Testis (tissue), 2 donors: ENCODE data around the gene C2orf81.
"Not testable (repeated sequence)": the region's sequence is repeated elsewhere in the genome, so short reads cannot be mapped to it uniquely, and the experiment has no call there.

Source experiments
- POLR2A ChIP-seq: fragments of 450-650 bp; IDR thresholded peaks from one replicate; pipeline ENCODE4 v1.6.1; 2017; ENCODE audit warnings: antibody characterized with exemption, mild to moderate bottlenecking, moderate library complexity
- TF ChIP-seq, protein P1 (sequence below), 3 experiments: fragments of 450-650 bp in 2 of 3; fragments of 200-600 bp in 1 of 3; sonication (generic) in 1 of 3; IDR thresholded peaks; one replicate each; pipeline ENCODE4 v1.5.1; 2016 to 2019; ENCODE audit warnings: antibody characterized with exemption in 3 of 3, mild to moderate bottlenecking in 2 of 3, moderate library complexity in 1 of 3

GRCh38 chr2:74460187-74460586 is 38.8 kb upstream of the C2orf81 start:
- TF ChIP-seq, protein P1, sequence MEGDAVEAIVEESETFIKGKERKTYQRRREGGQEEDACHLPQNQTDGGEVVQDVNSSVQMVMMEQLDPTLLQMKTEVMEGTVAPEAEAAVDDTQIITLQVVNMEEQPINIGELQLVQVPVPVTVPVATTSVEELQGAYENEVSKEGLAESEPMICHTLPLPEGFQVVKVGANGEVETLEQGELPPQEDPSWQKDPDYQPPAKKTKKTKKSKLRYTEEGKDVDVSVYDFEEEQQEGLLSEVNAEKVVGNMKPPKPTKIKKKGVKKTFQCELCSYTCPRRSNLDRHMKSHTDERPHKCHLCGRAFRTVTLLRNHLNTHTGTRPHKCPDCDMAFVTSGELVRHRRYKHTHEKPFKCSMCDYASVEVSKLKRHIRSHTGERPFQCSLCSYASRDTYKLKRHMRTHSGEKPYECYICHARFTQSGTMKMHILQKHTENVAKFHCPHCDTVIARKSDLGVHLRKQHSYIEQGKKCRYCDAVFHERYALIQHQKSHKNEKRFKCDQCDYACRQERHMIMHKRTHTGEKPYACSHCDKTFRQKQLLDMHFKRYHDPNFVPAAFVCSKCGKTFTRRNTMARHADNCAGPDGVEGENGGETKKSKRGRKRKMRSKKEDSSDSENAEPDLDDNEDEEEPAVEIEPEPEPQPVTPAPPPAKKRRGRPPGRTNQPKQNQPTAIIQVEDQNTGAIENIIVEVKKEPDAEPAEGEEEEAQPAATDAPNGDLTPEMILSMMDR (IDR thresholded peaks at IDR 0.05) = not testable (repeated sequence)
- not testable (repeated sequence) for TF ChIP-seq POLR2A
